Esophagus squamous epithelium (tissue), 4 donors: ENCODE measurements around the gene OTOS.

Experiments
- POLR2A ChIP-seq, 4 donors: fragments of 450-650 bp; IDR thresholded peaks; one replicate each; pipeline ENCODE4 v1.6.1; 2017; ENCODE audit warnings: antibody characterized with exemption in 4 of 4, mild to moderate bottlenecking in 4 of 4, moderate library complexity in 3 of 4
- TF ChIP-seq, protein P1 (sequence below), 6 experiments: fragments of 450-650 bp in 4 of 6; fragments of 200-600 bp in 2 of 6; sonication (generic) in 2 of 6; IDR thresholded peaks; one replicate each; pipeline ENCODE4 v1.5.1; 2016 to 2019; ENCODE audit warnings: antibody characterized with exemption in 6 of 6, mild to moderate bottlenecking in 4 of 6, moderate library complexity in 4 of 6

DNA sequence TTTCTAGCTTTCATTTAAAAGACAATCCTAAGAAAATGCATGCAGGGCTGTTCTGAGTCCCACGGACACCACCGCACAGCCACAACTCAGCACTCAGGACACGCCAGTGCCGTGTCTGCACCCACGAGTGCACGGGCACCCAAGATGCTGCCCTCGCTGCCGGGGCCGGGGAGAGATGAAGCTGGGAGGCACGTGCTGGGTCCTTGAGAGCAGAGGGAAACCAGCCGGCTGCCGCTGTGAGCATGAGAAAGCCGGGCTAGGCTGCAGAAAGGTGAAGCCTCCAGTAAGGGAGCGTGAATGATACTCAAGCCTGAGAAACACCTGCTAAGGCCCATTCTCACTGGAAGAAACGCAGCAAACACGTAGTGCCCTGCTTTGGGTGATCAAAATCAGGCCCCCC lies 9.2 kb downstream of the OTOS start:
- TF ChIP-seq, protein P1, sequence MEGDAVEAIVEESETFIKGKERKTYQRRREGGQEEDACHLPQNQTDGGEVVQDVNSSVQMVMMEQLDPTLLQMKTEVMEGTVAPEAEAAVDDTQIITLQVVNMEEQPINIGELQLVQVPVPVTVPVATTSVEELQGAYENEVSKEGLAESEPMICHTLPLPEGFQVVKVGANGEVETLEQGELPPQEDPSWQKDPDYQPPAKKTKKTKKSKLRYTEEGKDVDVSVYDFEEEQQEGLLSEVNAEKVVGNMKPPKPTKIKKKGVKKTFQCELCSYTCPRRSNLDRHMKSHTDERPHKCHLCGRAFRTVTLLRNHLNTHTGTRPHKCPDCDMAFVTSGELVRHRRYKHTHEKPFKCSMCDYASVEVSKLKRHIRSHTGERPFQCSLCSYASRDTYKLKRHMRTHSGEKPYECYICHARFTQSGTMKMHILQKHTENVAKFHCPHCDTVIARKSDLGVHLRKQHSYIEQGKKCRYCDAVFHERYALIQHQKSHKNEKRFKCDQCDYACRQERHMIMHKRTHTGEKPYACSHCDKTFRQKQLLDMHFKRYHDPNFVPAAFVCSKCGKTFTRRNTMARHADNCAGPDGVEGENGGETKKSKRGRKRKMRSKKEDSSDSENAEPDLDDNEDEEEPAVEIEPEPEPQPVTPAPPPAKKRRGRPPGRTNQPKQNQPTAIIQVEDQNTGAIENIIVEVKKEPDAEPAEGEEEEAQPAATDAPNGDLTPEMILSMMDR (IDR thresholded peaks at IDR 0.05) = no peak
- TF ChIP-seq POLR2A (IDR thresholded peaks at IDR 0.05) = no peak
